Mammary epithelial cell (primary cell): Measurements from ENCODE around the gene HTT.

Experiments
- EZH2 ChIP-seq: IDR thresholded peaks from 2 replicates; pipeline ENCODE4 v1.6.1; 2012; ENCODE audit warnings: low read length, inconsistent platforms, borderline replicate concordance
- TF ChIP-seq, protein P1 (sequence below), 2 donors: IDR thresholded peaks in 1 of 2; conservative IDR thresholded peaks in 1 of 2; 2 replicates each; pipeline ENCODE4 v1.5.1; 2011 to 2012; ENCODE audit warnings: inconsistent platforms in 2 of 2, low read length in 2 of 2, mild to moderate bottlenecking in 2 of 2, control low read depth in 1 of 2, low read depth in 1 of 2; ENCODE audit not compliant: insufficient read depth in 1 of 2; ENCODE audit errors: extremely low read depth in 1 of 2

DNA sequence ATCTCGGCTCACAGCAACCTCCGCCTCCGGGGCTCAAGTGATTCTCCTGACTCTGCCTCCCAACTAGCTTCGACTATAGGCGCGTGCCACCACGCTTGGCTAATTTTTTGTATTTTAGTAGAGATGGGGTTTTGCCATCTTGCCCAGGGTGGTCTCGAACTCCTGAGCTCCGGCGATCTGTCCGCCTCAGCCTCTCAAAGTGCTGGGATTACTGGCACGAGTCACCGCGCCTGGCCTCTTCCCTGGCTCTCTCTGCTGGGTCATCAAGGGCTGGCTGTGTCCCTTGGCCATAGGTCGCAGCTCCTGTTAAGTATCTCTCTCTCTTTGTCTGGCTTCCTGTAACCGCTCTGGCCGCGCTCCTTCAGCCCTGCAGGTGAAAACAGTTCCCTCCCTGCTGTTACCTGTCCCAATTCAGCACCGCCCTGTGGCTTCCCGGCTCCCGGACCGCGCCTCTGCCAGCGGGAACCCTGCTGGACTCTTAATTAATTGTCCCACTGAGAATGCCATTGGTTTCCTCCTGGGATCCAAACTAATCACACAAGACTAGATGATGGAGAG is 217.0 kb downstream of the HTT start:
- TF ChIP-seq, protein P1, sequence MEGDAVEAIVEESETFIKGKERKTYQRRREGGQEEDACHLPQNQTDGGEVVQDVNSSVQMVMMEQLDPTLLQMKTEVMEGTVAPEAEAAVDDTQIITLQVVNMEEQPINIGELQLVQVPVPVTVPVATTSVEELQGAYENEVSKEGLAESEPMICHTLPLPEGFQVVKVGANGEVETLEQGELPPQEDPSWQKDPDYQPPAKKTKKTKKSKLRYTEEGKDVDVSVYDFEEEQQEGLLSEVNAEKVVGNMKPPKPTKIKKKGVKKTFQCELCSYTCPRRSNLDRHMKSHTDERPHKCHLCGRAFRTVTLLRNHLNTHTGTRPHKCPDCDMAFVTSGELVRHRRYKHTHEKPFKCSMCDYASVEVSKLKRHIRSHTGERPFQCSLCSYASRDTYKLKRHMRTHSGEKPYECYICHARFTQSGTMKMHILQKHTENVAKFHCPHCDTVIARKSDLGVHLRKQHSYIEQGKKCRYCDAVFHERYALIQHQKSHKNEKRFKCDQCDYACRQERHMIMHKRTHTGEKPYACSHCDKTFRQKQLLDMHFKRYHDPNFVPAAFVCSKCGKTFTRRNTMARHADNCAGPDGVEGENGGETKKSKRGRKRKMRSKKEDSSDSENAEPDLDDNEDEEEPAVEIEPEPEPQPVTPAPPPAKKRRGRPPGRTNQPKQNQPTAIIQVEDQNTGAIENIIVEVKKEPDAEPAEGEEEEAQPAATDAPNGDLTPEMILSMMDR (conservative IDR thresholded peaks at IDR 0.05 in 1 of 2, IDR thresholded peaks at IDR 0.05 in 1 of 2; ENCODE audit: extremely low read depth in 1 of 2, insufficient read depth in 1 of 2, low read depth in 1 of 2, low read length in 2 of 2) = no peak
- no peak for TF ChIP-seq EZH2
